Placental pericyte (primary cell): ENCODE results near the gene TMEM273. TPM values are rescaled to one million over a fixed set of nuclear protein-coding genes. Genes with fewer than 3 reads are reported as not detected.

Experiments
- total RNA-seq: library from RNA; depleted of rRNA; stranded (reverse); fragments of >200 nt; gene quantifications from 2 replicates; pipeline ENCODE4 v1.2.3, GENCODE V29; 2012

The TMEM273 gene, protein sequence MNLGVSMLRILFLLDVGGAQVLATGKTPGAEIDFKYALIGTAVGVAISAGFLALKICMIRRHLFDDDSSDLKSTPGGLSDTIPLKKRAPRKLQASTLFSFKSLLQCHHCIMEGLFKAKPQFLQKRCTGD
- total RNA-seq: 0.43 TPM in 1 of 2 replicates, not detected in the other

DNA sequence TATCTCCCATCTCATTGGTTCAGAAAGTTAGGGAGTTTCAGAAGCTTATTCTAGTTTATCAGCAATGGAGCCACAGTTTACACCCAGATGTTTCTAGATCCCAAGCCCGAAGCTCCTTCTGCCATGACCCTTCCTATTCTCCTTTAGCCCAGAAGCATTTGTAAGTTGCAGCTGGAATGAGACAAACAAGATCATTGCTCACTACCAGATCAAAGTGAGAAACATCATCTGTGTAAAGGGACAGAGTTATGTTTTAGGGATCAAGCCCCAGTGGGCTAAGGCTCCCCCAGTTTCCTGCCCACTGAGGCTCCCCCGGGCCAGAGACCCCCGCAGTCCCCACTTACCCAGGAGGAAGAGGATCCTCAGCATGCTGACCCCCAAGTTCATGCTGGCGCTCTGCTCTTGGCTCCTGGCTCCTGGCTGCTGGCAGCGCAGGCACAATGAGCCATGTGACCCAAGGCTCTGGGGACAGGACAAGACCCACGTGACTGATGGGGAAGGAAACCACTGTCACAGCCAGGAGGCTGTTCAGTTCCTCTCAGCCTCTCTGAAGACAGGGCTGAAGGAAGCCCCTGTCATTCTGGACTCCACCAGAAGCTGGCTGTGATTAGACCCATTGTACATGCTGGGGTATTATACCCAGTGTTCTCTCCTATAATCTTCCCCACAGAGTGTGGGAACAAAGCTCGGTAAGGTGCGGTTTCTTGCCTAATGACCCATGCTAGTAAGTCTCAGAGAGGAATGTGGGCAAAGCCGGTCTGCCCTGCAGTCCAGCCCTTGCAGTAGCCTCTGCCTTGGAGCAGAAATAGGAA is at the start of gene TMEM273:
Gene TMEM273, minus strand, starts transcription at position 442 of the 812 bp plus-strand sequence. Its CDS starts 55 bp downstream, at position 387.

DNA sequence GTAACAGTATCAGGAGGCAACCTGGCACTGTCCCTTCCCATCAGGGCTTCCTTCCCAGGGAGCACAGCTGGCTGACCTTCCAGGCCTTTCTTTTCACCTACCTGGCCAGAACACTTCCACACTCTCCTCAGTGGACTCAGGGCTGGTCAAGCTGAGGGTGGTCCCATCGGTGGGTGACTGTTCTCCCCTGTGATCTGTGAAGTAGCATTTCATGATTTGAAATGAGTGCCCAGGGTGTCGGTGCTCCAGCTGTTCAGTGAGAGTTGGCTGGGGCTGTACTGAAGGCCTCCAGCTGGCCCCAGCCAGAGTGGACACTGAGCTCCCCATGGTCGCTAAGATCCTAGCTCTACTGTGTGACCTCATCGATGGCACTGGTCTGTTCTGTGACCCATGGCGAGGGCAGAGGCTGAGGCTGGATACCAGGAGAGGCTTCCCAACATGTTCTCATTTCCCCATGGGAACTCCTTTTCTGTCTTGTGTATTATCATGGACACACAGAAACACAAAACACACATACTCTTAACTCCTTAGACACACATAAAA is 54.4 kb downstream of the TMEM273 start, which contains the start of gene FAM170B:
Gene FAM170B, minus strand, starts transcription at position 316 of the 543 bp plus-strand sequence. Its CDS starts 103 bp downstream, at position 213.

DNA sequence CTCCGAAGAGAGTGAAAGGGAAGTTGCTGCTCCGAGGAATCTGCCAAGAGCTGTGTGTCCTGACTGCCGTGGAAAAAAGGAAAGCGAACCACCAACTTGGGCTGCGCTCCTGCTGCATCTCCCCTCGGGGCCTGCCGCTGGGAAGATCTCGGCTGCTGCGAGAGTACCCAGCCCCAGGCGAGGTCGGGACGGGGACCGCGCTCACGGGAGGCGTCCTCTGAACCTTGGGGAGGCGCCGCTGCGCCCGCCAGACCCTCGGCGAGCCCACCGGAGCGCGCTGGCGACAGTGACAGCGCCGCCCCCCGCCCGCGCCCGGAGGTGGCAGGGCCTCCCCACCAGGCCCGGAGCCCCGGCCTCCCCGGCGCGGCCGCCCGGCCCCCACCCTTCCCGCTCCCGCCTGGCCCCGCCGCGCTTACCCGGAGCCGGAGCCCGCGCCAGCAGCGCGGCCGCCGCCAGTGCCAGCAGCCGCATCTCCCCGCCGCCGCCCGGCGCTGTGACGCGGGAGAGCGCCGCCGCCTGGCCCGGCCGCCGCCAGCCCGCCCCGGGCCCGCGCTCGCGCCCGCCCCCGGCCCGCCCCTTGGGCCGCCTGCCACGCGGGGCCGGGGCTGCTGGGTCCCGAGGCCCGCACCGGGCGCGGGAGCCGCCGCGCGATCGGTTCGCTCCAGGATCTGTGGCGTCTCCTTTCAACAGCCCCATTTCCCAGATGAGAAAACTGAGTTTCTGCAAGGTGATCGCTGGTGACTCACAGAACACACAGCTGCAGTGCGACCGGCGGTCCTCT is 73.0 kb downstream of the TMEM273 start, which contains the start of gene VSTM4:
Gene VSTM4, minus strand, starts transcription at position 508 of the 781 bp plus-strand sequence. Its CDS starts 37 bp downstream, at position 471.

Other genes starting within 250 kb of the TMEM273 start
- gene LRRC18, start 248.6 kb downstream of the TMEM273 start, total RNA-seq: not detected in 2 replicates
- under 0.01 and 1.3 TPM in 2 replicates for gene VSTM4, start 72.9 kb downstream of the TMEM273 start, total RNA-seq
- not detected in 2 replicates for gene FAM170B, start 54.4 kb downstream of the TMEM273 start, total RNA-seq
- not detected in 2 replicates for gene C10orf71, start 110.8 kb upstream of the TMEM273 start, total RNA-seq
- not detected in 2 replicates for gene DRGX, start 207.7 kb upstream of the TMEM273 start, total RNA-seq